Activated naive CD4-positive, alpha-beta T cell treated with anti-CD3 and anti-CD28 coated beads for 36 hours (primary cell): ENCODE data around the gene MARCKS. TPM values are rescaled to one million over a fixed set of nuclear protein-coding genes. Genes with fewer than 3 reads are reported as not detected.

Experiments
- CTCF ChIA-PET: fragments of 350-600 bp; sonication (Branson Sonifier 250); formaldehyde crosslinking; loops from one replicate; lab custom pipeline; 2021; ENCODE audit warnings: antibody characterized with exemption; lab: Charles Lee
- DNase-seq: peaks from one replicate; pipeline ENCODE4 v3.0.0-alpha.2; 2020
- H3K27ac Mint-ChIP-seq: one replicate; pipeline ENCODE4 v1.8.0; 2021; ENCODE audit warnings: mild to moderate bottlenecking, mixed read lengths
- H3K27me3 Mint-ChIP-seq: one replicate; pipeline ENCODE4 v1.8.0; 2021; ENCODE audit warnings: low read depth, mixed read lengths
- H3K36me3 Mint-ChIP-seq: one replicate; pipeline ENCODE4 v1.8.0; 2021; ENCODE audit warnings: low read depth, mixed read lengths
- H3K4me1 Mint-ChIP-seq: one replicate; pipeline ENCODE4 v1.8.0; 2021; ENCODE audit warnings: low read depth, mixed read lengths
- H3K4me3 Mint-ChIP-seq: one replicate; pipeline ENCODE4 v1.8.0; 2021; ENCODE audit warnings: mild to moderate bottlenecking, moderate library complexity, mixed read lengths
- H3K9me3 Mint-ChIP-seq: one replicate; pipeline ENCODE4 v1.8.0; 2021; ENCODE audit warnings: mixed read lengths
- intact Hi-C: fragments of 100-400 bp; cut with micrococcal nuclease; formaldehyde crosslinking; loops from one replicate; pipeline ENCODE4 v1.15.1; 2023
- total RNA-seq, 2 experiments: library from RNA; stranded (reverse); gene quantifications; one replicate each; pipeline ENCODE4 v1.2.3, GENCODE V29; 2021

The MARCKS gene
- total RNA-seq, 2 experiments from 2014 or later, result 0.14 to 0.17 TPM

DNA sequence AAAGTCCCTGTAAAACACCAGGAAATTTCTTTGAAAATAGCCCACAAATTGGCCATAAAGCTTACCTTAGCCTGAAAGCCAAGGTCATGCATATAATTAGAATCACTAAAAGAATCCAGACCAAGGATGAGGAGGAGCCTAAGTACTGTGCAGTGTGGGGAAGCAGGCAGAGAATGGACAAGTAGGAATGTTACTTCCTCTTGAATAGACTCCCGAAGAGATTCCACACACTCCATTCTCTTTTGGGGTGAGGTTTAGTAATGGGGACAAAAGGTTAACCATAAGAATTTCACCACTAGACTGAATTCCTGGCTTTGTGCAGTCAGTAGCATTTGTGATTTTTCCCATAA lies 27.5 kb upstream of the MARCKS start:
- H3K4me1 Mint-ChIP-seq, result no peaks in the 10 kb centered on the region
- CTCF ChIA-PET, result interaction anchor here (2.3 kb wide), 1 partner anchor 29 kb away, joined by 5 read pairs; no protein-coding TSS in a partner anchor
- intact Hi-C loops, result no loop called here
- no peak for DNase-seq
- peaks cover 17% of the 10 kb centered on the region for H3K27me3 Mint-ChIP-seq
- H3K27ac Mint-ChIP-seq, result no peak overlapping the region
- no peaks in the 10 kb centered on the region for H3K36me3 Mint-ChIP-seq
- no peak overlapping the region for H3K4me3 Mint-ChIP-seq
- no peaks in the 10 kb centered on the region for H3K9me3 Mint-ChIP-seq

DNA sequence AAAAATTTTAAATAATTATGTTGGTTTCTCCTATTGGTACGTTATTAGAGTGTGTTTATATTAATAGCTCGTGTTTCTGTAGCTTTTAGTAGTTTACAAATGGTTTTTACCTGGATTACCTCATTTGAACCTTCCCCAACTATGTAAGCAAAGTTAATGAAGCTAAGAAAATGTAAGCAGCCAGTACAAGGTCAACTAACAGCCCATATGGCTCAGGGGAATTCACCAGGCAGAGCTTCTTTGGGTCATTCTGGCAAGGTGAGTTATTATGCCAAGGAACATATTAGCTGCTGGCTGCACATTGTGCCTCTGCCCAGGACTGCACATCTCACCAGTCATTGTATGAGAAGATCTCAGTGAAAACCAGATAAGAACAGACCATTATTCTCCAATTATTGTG lies 27.0 kb upstream of the MARCKS start:
- Mint-ChIP-seq H3K4me3 (no peak overlapping the region), H3K4me1 (no peaks in the 10 kb centered on the region), H3K36me3 (no peaks in the 10 kb centered on the region), H3K27me3 (peaks cover 17% of the 10 kb centered on the region), H3K9me3 (no peaks in the 10 kb centered on the region), H3K27ac (no peak overlapping the region)
- DNase-seq, result no peak
- CTCF ChIA-PET, result interaction anchor here (2.3 kb wide), 1 partner anchor 29 kb away, joined by 5 read pairs; no protein-coding TSS in a partner anchor
- intact Hi-C loops, result no loop called here

DNA sequence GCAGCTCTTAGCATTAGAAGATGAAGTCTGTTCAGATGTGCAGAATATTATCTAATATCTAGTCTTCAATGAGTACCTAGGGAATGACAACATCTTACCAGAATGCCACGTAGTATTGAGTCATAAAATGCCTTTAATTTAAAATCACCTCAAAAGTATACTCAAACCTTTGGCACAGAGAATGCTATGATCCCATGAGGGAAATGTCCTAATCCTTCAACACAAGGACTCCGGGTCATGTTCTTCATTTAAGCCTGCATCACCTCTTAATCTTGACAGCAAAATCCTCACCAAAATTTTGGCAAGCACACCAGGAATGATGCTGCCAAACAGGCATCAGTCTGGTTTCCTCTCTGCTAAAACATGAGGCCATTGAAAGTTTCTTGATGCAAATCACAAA lies 23.6 kb upstream of the MARCKS start:
- H3K9me3 Mint-ChIP-seq, result no peaks in the 10 kb centered on the region
- intact Hi-C loops, result no loop called here
- CTCF ChIA-PET, result no interaction called here
- no peaks in the 10 kb centered on the region for H3K36me3 Mint-ChIP-seq
- H3K27me3 Mint-ChIP-seq, result peaks cover 8% of the 10 kb centered on the region
- H3K27ac Mint-ChIP-seq, result no peak overlapping the region
- H3K4me3 Mint-ChIP-seq, result no peak overlapping the region
- H3K4me1 Mint-ChIP-seq, result no peaks in the 10 kb centered on the region
- no peak for DNase-seq

DNA sequence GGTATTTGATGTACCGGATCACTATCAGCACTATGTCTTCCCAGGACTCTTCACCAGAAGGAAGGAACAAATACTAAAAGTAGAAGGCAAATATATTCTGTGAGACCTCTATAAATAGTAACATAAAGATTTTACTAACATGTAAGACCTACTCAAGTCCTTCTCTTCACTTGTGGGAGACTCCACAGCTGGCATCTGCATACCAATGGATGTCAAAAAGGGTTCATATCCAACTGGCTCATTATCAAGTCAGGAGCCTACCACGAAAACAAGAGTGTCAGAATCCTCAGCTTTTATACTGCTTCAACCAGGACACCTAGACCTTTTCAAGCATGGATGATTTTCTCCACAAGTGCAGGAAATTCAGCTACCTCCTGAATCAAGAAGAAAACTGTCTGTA lies 20.0 kb upstream of the MARCKS start:
- no peak overlapping the region for H3K4me3 Mint-ChIP-seq
- DNase-seq, result no peak
- no peaks in the 10 kb centered on the region for H3K4me1 Mint-ChIP-seq
- intact Hi-C loops, result no loop called here
- CTCF ChIA-PET, result interaction anchor here (0.6 kb wide), 1 partner anchor 21 kb away, joined by 3 read pairs; no protein-coding TSS in a partner anchor
- H3K36me3 Mint-ChIP-seq, result no peaks in the 10 kb centered on the region
- H3K27ac Mint-ChIP-seq, result no peak overlapping the region
- no peaks in the 10 kb centered on the region for H3K9me3 Mint-ChIP-seq
- H3K27me3 Mint-ChIP-seq, result peaks cover 5% of the 10 kb centered on the region

DNA sequence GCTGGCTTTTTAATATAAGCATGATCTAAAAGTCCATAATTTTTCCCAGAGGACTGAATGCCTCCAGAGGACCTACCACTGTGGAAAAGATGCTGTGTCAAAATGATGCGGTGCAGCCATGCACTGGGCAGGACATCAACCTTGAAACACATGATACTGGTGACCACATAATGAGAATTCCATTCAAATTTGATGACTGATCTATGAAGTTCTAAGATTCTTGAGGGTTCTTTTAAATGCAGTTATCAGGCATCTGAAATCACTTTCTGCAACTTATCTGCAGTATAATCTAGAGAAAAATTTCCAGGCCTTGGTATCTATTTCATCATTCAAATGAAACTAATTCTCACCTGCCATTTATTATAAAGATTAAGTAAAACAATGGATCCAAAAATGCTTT lies 15.0 kb upstream of the MARCKS start:
- CTCF ChIA-PET, result no interaction called here
- no peak for DNase-seq
- H3K36me3 Mint-ChIP-seq, result no peaks in the 10 kb centered on the region
- intact Hi-C loops, result no loop called here
- H3K9me3 Mint-ChIP-seq, result no peaks in the 10 kb centered on the region
- H3K4me1 Mint-ChIP-seq, result no peaks in the 10 kb centered on the region
- H3K27me3 Mint-ChIP-seq, result peaks cover 15% of the 10 kb centered on the region
- no peak overlapping the region for H3K27ac Mint-ChIP-seq
- no peak overlapping the region for H3K4me3 Mint-ChIP-seq

DNA sequence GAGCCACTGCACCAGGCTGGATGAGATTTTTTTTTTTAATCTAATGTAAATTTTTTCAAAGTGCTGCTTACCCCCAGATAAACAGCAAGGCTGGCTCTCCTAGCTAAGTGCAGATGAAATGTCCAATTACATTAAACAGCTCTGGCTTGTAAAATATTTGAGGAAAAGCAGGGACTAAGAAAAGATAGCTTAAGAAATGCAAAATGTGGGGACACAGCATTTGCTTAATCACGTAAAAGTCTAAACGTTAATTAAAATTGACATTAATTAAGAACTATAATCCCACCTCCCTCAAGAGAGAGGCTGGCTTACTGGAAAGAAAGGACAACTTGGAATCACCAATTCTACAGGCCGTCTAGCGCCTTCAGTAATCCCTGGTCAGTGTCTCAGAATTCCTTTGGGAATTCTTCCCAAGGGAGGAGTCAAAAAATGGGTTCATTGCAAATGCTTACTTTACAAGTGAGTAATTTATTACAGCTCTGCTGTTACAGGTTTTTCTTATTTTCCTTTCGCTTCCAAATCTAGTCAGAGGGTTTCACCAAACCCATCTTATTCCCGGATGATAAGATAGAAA lies 13.6 kb upstream of the MARCKS start:
- Mint-ChIP-seq H3K36me3 (no peaks in the 10 kb centered on the region), H3K27ac (no peak overlapping the region), H3K27me3 (peaks cover 23% of the 10 kb centered on the region), H3K4me3 (no peak overlapping the region), H3K4me1 (no peaks in the 10 kb centered on the region), H3K9me3 (no peaks in the 10 kb centered on the region)
- CTCF ChIA-PET, result no interaction called here
- intact Hi-C loops, result no loop called here
- no peak for DNase-seq

DNA sequence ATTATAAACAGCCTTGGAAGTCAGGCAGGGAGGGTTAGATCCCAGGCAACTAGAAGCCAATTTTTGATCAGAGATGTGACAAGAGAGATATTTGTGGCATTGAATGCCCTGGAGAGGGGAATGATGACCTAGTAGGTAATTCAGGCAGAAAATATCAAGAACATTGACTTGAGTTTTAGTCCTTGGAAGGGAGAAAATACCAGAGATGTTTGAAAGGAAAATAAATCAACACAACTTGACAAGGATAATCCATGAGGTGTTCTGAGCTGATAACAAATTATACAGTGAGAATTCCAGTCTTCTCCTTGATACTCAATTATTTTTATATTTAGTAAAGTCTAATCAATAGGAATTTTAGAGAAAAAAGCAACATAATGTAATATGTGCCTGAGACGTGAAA lies 10.6 kb upstream of the MARCKS start:
- CTCF ChIA-PET, result interaction anchor here (1.1 kb wide), 1 partner anchor 13 kb away, joined by 3 read pairs; no protein-coding TSS in a partner anchor
- intact Hi-C loops, result no loop called here
- H3K27ac Mint-ChIP-seq, result no peak overlapping the region
- H3K9me3 Mint-ChIP-seq, result no peaks in the 10 kb centered on the region
- no peaks in the 10 kb centered on the region for H3K4me1 Mint-ChIP-seq
- no peak overlapping the region for H3K4me3 Mint-ChIP-seq
- DNase-seq, result no peak
- H3K36me3 Mint-ChIP-seq, result no peaks in the 10 kb centered on the region
- H3K27me3 Mint-ChIP-seq, result peaks cover 27% of the 10 kb centered on the region

DNA sequence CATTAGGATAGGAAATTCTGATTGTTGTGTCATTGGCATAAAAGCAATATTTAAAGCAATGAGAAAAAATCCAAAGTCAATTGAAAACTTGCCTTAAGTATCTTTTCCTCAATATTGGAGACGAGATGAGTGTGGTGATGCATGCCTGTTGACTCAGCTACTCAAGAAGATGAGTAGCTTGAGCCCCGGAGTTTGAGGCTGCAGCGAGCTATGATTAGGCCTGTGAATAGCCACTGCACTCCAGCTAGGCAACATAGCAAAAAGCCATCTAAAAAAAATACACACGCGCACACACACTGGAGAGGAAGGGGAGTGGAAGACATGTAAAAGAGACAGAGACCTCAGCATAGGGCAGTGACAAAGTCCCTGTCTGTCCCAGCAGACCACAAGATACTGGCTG lies 9.7 kb upstream of the MARCKS start:
- H3K4me3 Mint-ChIP-seq, result no peak overlapping the region
- CTCF ChIA-PET, result interaction anchor here (0.6 to 1.1 kb wide), 2 partner anchors 12 to 1536 kb away, joined by 3 to 5 read pairs; no protein-coding TSS in a partner anchor
- DNase-seq, result no peak
- no peaks in the 10 kb centered on the region for H3K4me1 Mint-ChIP-seq
- no peaks in the 10 kb centered on the region for H3K36me3 Mint-ChIP-seq
- peaks cover 30% of the 10 kb centered on the region for H3K27me3 Mint-ChIP-seq
- intact Hi-C loops, result no loop called here
- H3K9me3 Mint-ChIP-seq, result no peaks in the 10 kb centered on the region
- no peak overlapping the region for H3K27ac Mint-ChIP-seq

DNA sequence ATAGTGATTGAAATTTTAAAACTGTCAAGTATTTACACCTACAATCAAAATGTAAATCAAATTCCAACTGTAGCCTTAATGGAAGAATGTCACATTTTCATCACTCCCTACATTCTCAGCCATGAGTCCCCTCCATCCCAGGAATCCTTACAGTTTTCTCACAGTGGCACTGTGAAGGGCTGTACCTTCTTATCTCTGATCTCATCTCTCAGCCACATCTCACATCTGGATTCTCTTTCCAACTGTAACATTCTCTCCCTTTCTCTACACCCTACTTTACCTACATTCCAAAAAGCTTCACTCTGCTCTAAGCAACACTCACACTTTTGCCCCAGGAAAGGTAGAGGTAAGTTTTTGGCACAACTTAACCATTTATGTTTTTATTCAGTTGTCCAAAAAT lies 8.9 kb upstream of the MARCKS start:
- no peak overlapping the region for H3K4me3 Mint-ChIP-seq
- DNase-seq, result no peak

DNA sequence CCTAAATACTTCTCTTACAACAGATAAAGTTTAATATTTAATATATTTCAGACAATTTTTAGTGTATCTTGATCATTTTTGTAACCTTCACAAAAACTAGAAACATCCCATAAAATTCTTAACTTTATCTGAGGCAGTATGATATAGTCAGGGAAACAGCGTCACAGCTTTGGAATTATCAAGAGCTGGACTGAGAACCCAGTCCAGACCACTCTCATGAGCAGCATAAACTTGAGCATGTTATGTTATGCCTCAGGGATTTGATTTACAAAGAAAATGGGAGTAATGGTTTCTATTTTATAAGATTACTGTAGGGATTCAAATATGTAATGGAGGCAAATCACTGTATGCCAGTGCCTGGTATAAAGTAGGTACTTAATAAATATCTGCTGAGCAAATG lies 8.3 kb upstream of the MARCKS start:
- Mint-ChIP-seq H3K9me3 (no peaks in the 10 kb centered on the region), H3K4me1 (no peaks in the 10 kb centered on the region), H3K27me3 (peaks cover 40% of the 10 kb centered on the region), H3K27ac (no peak overlapping the region), H3K36me3 (no peaks in the 10 kb centered on the region), H3K4me3 (no peak overlapping the region)
- intact Hi-C loops, result no loop called here
- no peak for DNase-seq
- CTCF ChIA-PET, result no interaction called here

More for the DNA sequence above, 8.9 kb upstream of the MARCKS start:
- intact Hi-C loops, result no loop called here
- Mint-ChIP-seq H3K9me3 (no peaks in the 10 kb centered on the region), H3K27ac (no peak overlapping the region), H3K36me3 (no peaks in the 10 kb centered on the region), H3K27me3 (peaks cover 36% of the 10 kb centered on the region), H3K4me1 (no peaks in the 10 kb centered on the region)
- CTCF ChIA-PET, result no interaction called here

DNA sequence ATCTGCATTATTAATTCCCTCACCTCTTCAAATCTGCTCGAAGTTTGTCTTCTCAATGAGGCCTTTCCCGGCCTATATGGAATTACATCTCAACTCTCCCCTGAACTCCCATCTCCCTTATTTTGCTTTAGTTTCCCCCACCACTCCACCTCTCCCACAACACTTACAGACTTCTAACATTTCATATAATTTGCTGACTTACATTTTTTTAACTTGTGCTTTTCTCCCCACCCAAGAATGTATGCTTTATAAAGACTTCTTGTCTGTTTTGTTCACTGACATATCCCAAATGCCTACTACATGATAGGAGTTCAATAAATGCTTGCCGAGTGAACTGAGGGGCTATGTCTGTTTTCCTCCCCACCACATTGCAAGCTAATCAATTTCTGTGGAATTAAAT lies 3.9 kb upstream of the MARCKS start:
- Mint-ChIP-seq H3K4me1 (peaks cover 17% of the 10 kb centered on the region), H3K27me3 (peaks cover 43% of the 10 kb centered on the region), H3K36me3 (no peaks in the 10 kb centered on the region), H3K4me3 (no peak overlapping the region), H3K27ac (no peak overlapping the region), H3K9me3 (no peaks in the 10 kb centered on the region)
- no peak for DNase-seq
- intact Hi-C loops, result loop anchor here (10.0 kb wide), 1 partner anchor 1538 kb away; no protein-coding TSS in a partner anchor
- CTCF ChIA-PET, result no interaction called here

DNA sequence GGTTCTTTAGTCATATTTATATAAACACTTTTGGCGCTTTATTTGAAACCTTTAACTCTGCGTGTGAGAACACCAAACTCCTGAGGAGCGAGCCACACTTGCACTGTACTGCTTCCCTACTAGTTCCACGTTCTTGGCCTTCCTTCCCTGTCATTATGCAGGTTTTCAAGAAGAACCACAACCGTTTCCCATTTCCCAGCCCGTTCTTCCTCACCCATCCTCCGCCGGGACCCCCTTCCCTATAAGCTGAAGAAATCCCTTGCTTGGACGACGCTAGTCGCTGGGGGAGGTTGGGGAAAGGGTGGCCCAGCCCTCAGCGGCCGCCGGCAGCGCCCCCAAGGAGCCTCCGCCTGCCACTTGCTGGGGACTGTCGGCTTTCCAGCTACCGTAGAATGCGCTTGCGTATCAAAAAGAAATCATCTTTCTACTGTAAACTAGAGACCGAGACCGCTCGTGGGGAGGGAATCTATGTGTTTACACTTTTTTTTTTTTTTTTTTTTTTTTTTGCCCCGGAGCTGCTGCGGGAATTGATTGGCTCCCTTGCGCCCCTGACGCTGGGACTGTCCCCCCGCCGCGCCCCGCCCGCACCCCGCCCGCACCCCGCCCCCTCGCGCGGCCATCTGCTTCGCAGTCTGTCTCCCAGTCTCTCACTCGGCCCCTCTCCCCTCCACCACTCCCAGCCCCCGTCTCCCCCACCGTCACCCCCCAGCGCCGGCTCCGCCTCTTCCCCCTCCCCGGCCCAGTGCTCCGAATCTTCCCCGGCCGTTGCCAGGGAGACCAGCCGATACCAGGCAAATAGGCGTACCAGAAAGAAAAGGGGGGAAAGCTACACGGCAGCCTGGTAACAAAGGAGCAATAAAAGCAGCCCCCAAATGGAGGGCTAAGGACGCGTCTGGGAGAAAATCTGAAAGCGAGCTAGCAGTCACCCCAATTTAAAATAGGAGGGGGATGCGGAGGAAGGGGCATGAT lies 2.3 kb upstream of the MARCKS start:
- H3K4me3 Mint-ChIP-seq, result peak overlapping the region; percentile 52
- CTCF ChIA-PET, result interaction anchor here (0.6 to 1.2 kb wide), 3 partner anchors 15 to 25 kb away, joined by 3 to 4 read pairs (median 3); no protein-coding TSS in a partner anchor
- H3K4me1 Mint-ChIP-seq, result peaks cover 20% of the 10 kb centered on the region
- no peaks in the 10 kb centered on the region for H3K9me3 Mint-ChIP-seq
- DNase-seq, result peak; percentile 7
- intact Hi-C loops, result loop anchor here (5.0 to 10.0 kb wide), 2 partner anchors 978 to 1540 kb away; no protein-coding TSS in a partner anchor
- no peaks in the 10 kb centered on the region for H3K36me3 Mint-ChIP-seq
- no peak overlapping the region for H3K27ac Mint-ChIP-seq
- peaks cover 39% of the 10 kb centered on the region for H3K27me3 Mint-ChIP-seq
